H9 (cell line): ENCODE measurements around the gene ZCCHC13. TPM values are rescaled to one million over a fixed set of nuclear protein-coding genes. Genes with fewer than 3 reads are reported as not detected.
A peak's percentile ranks its signal among the peaks of the same experiment; 100 is the strongest.

Experiments
- DNase-seq: peaks from one replicate; pipeline ENCODE4 v3.0.0-alpha.2; 2017
- H2AFZ ChIP-seq: one replicate; pipeline ENCODE4 v1.6.1; 2013; ENCODE audit warnings: mild to moderate bottlenecking, low read length, control low read depth, moderate library complexity
- H2AK5ac ChIP-seq: 2 replicates; pipeline ENCODE4 v1.6.1; 2013; ENCODE audit warnings: low read length, control low read depth, mixed read lengths; ENCODE audit not compliant: insufficient read length
- H2BK120ac ChIP-seq: one replicate; pipeline ENCODE4 v1.6.1; 2013; ENCODE audit warnings: low read depth, mild to moderate bottlenecking, low read length, control low read depth, inconsistent platforms; ENCODE audit not compliant: poor library complexity, severe bottlenecking
- H2BK12ac ChIP-seq: 2 replicates; pipeline ENCODE4 v1.6.1; 2013; ENCODE audit warnings: low read length, control low read depth, mixed read lengths, low read depth; ENCODE audit not compliant: insufficient read length
- H2BK15ac ChIP-seq: 2 replicates; pipeline ENCODE4 v1.6.1; 2013; ENCODE audit warnings: low read depth, low read length, control low read depth
- H2BK20ac ChIP-seq: one replicate; pipeline ENCODE4 v1.6.1; 2013; ENCODE audit warnings: low read depth, mild to moderate bottlenecking, low read length, control low read depth, inconsistent platforms; ENCODE audit not compliant: poor library complexity, severe bottlenecking
- H2BK5ac ChIP-seq: 2 replicates; pipeline ENCODE4 v1.6.1; 2013; ENCODE audit warnings: low read length, control low read depth, mixed read lengths; ENCODE audit not compliant: insufficient read length
- H3K14ac ChIP-seq: 2 replicates; pipeline ENCODE4 v1.6.1; 2013; ENCODE audit warnings: low read length, control low read depth; ENCODE audit not compliant: insufficient read depth
- H3K18ac ChIP-seq: 2 replicates; pipeline ENCODE4 v1.6.1; 2013; ENCODE audit warnings: low read depth, mild to moderate bottlenecking, mixed read lengths, low read length, control low read depth; ENCODE audit not compliant: insufficient read length
- H3K23ac ChIP-seq: 2 replicates; pipeline ENCODE4 v1.6.1; 2013; ENCODE audit warnings: low read length, control low read depth, mixed read lengths, low read depth; ENCODE audit not compliant: insufficient read length
- H3K23me2 ChIP-seq: 2 replicates; pipeline ENCODE4 v1.6.1; 2013; ENCODE audit warnings: low read depth, mild to moderate bottlenecking, mixed read lengths, low read length, control low read depth; ENCODE audit not compliant: insufficient read length, poor library complexity, severe bottlenecking
- H3K27ac ChIP-seq: 2 replicates; pipeline ENCODE4 v1.5.1; 2013; ENCODE audit warnings: low read length, control low read depth, mixed read lengths, low read depth; ENCODE audit not compliant: insufficient read length
- H3K27me3 ChIP-seq: 2 replicates; pipeline ENCODE4 v1.6.1; 2013; ENCODE audit warnings: low read length, control low read depth, inconsistent platforms; ENCODE audit not compliant: insufficient read depth
- H3K4ac ChIP-seq: 2 replicates; pipeline ENCODE4 v1.6.1; 2013; ENCODE audit warnings: low read depth, mild to moderate bottlenecking, control low read depth, inconsistent platforms, low read length, moderate library complexity
- H3K4me1 ChIP-seq: 2 replicates; pipeline ENCODE4 v1.6.1; 2013; ENCODE audit warnings: low read length, control low read depth, inconsistent platforms; ENCODE audit not compliant: insufficient read depth
- H3K4me2 ChIP-seq: 2 replicates; pipeline ENCODE4 v1.6.1; 2013; ENCODE audit warnings: low read length, control low read depth, mixed read lengths; ENCODE audit not compliant: insufficient read length, insufficient read depth
- H3K56ac ChIP-seq: 2 replicates; pipeline ENCODE4 v1.6.1; 2013; ENCODE audit warnings: low read depth, mild to moderate bottlenecking, mixed read lengths, low read length, control low read depth; ENCODE audit not compliant: insufficient read length
- H3K79me1 ChIP-seq: 2 replicates; pipeline ENCODE4 v1.6.1; 2013; ENCODE audit warnings: low read depth, mild to moderate bottlenecking, moderate library complexity, low read length, control low read depth, inconsistent platforms; ENCODE audit not compliant: insufficient read depth, poor library complexity, severe bottlenecking
- H3K79me2 ChIP-seq: 2 replicates; pipeline ENCODE4 v1.6.1; 2013; ENCODE audit warnings: low read length, control low read depth, inconsistent platforms; ENCODE audit not compliant: insufficient read depth
- H3K9ac ChIP-seq: 2 replicates; pipeline ENCODE4 v1.6.1; 2013; ENCODE audit warnings: low read length, control low read depth, mixed read lengths; ENCODE audit not compliant: insufficient read length; ENCODE audit errors: extremely low read depth
- H3K9me3 ChIP-seq: one replicate; pipeline ENCODE4 v1.6.1; 2013; ENCODE audit warnings: low read depth, low read length, inconsistent platforms; ENCODE audit not compliant: control insufficient read depth
- H3T11ph ChIP-seq: one replicate; pipeline ENCODE4 v1.6.1; 2013; ENCODE audit warnings: mild to moderate bottlenecking, low read length, control low read depth, inconsistent platforms
- H4K20me1 ChIP-seq: one replicate; pipeline ENCODE4 v1.6.1; 2013; ENCODE audit not compliant: control insufficient read depth, insufficient read length, insufficient read depth
- H4K5ac ChIP-seq: 2 replicates; pipeline ENCODE4 v1.6.1; 2013; ENCODE audit warnings: low read depth, mild to moderate bottlenecking, mixed read lengths, low read length, control low read depth; ENCODE audit not compliant: insufficient read length
- H4K8ac ChIP-seq: replicated peaks from 2 replicates; pipeline ENCODE4 v1.6.1; 2013; ENCODE audit warnings: low read length, control low read depth, mixed read lengths, low read depth; ENCODE audit not compliant: insufficient read length
- H4K91ac ChIP-seq: 2 replicates; pipeline ENCODE4 v1.6.1; 2013; ENCODE audit warnings: low read depth, mild to moderate bottlenecking, moderate library complexity, mixed read lengths, low read length, control low read depth; ENCODE audit not compliant: insufficient read length
- H3K27ac Mint-ChIP-seq, 3 experiments: 2 replicates in 2 of 3; 3 replicates in 1 of 3; pipeline ENCODE4 v1.8.0; 2020 to 2021; ENCODE audit warnings: mixed read lengths in 3 of 3, mild to moderate bottlenecking in 1 of 3, moderate library complexity in 1 of 3
- H3K27me3 Mint-ChIP-seq: 2 replicates; pipeline ENCODE4 v1.8.0; 2021; ENCODE audit warnings: low read depth, mild to moderate bottlenecking, moderate library complexity, mixed read lengths
- H3K36me3 Mint-ChIP-seq, 3 experiments: 2 replicates in 2 of 3; 3 replicates in 1 of 3; pipeline ENCODE4 v1.8.0; 2020 to 2021; ENCODE audit warnings: low read depth in 3 of 3, mixed read lengths in 3 of 3; ENCODE audit not compliant: insufficient read depth in 1 of 3
- H3K4me1 Mint-ChIP-seq, 2 experiments: 2 replicates each; pipeline ENCODE4 v1.8.0; 2020; ENCODE audit warnings: mixed read lengths in 2 of 2
- H3K4me3 Mint-ChIP-seq, 2 experiments: 2 replicates in 1 of 2; 3 replicates in 1 of 2; pipeline ENCODE4 v1.8.0; 2020 to 2021; ENCODE audit warnings: mild to moderate bottlenecking in 2 of 2, mixed read lengths in 2 of 2, moderate library complexity in 1 of 2
- H3K9me3 Mint-ChIP-seq, 2 experiments: 2 replicates in 1 of 2; 3 replicates in 1 of 2; pipeline ENCODE4 v1.8.0; 2020; ENCODE audit warnings: mild to moderate bottlenecking in 2 of 2, mixed read lengths in 2 of 2, moderate library complexity in 1 of 2
- WGBS: extraction: QIAGEN DNeasy Blood & Tissue Kit; methylation state at CpG from one replicate; pipeline ENCODE4 v1.1.7; 2013; ENCODE audit warnings: missing lambda C conversion rate, low lambda C conversion rate, mixed read lengths; ENCODE audit not compliant: insufficient read length; ENCODE audit errors: extremely low coverage; 5-methylcytosine and 5-hydroxymethylcytosine counted together
- total RNA-seq: library from RNA; stranded (reverse); gene quantifications from 2 replicates; pipeline ENCODE4 v1.2.1, GENCODE V29; 2021
- TF ChIP-seq, protein P1 (sequence below): fragments of 200-600 bp; sonication (generic); conservative IDR thresholded peaks from 3 replicates; pipeline ENCODE4 v1.8.0; 2021; ENCODE audit warnings: antibody characterized with exemption, mild to moderate bottlenecking

ZCCHC13 gene
- total RNA-seq, 1 experiment from 2014 or later: not detected

DNA sequence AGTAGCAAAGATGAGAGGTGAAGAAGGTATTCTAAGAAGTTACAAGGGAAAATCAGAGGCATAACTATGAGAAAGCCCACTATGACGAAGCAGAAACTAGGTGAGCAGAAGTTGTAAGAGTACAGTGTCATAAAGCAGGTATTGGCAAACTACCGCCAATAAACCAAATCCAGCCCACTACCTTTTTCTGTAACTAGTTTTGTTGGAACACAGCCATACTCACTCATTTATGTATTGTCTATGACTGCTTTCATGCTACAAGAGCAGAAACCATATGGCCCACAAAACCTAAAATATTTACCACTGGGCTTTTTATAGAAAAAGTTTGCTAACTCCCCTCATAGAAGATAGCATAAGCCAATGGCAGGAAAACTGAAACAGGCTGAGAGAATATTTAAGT lies 31.8 kb upstream of the ZCCHC13 start:
- H2BK5ac ChIP-seq: no peak overlapping the region
- H3K18ac ChIP-seq: no peak overlapping the region
- no peak overlapping the region for H3K9ac ChIP-seq
- H2BK120ac ChIP-seq: no peak overlapping the region
- no peak overlapping the region for H2BK12ac ChIP-seq
- Mint-ChIP-seq H3K4me3 (no peak overlapping the region), H3K27ac (peak overlapping the region in 1 of 3 experiments; percentile 71; a peak in 2 of 7 replicates), H3K27me3 (no peaks in the 10 kb centered on the region), H3K36me3 (peaks cover 22 to 54% (median 38%) of the 10 kb centered on the region in 3 experiments; a peak in 6 of 7 replicates), H3K9me3 (no peaks in the 10 kb centered on the region), H3K4me1 (peaks cover 23 to 46% of the 10 kb centered on the region in 2 experiments)
- H3K79me1 ChIP-seq: peaks cover 2% of the 10 kb centered on the region
- no peaks in the 10 kb centered on the region for H4K20me1 ChIP-seq
- no peak overlapping the region for H2AK5ac ChIP-seq
- no peak overlapping the region for H3K14ac ChIP-seq
- TF ChIP-seq, protein P1, sequence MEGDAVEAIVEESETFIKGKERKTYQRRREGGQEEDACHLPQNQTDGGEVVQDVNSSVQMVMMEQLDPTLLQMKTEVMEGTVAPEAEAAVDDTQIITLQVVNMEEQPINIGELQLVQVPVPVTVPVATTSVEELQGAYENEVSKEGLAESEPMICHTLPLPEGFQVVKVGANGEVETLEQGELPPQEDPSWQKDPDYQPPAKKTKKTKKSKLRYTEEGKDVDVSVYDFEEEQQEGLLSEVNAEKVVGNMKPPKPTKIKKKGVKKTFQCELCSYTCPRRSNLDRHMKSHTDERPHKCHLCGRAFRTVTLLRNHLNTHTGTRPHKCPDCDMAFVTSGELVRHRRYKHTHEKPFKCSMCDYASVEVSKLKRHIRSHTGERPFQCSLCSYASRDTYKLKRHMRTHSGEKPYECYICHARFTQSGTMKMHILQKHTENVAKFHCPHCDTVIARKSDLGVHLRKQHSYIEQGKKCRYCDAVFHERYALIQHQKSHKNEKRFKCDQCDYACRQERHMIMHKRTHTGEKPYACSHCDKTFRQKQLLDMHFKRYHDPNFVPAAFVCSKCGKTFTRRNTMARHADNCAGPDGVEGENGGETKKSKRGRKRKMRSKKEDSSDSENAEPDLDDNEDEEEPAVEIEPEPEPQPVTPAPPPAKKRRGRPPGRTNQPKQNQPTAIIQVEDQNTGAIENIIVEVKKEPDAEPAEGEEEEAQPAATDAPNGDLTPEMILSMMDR: no peak
- no peak overlapping the region for H2AFZ ChIP-seq
- no peaks in the 10 kb centered on the region for H3K27me3 ChIP-seq
- H3K23ac ChIP-seq: no peak overlapping the region
- WGBS: no CpG with 5 or more reads among the region's 2 CpGs
- H2BK20ac ChIP-seq: no peak overlapping the region
- no peak overlapping the region for H4K8ac ChIP-seq
- DNase-seq: no peak
- H3K4me2 ChIP-seq: no peak overlapping the region
- no peak overlapping the region for H2BK15ac ChIP-seq
- H4K91ac ChIP-seq: no peak overlapping the region
- H3K4ac ChIP-seq: no peak overlapping the region
- no peak overlapping the region for H3K56ac ChIP-seq
- H3K27ac ChIP-seq: no peak overlapping the region
- H3K9me3 ChIP-seq: no peaks in the 10 kb centered on the region
- H3K4me1 ChIP-seq: peaks cover 3% of the 10 kb centered on the region; the same call in 1 of the 2 replicates
- H3T11ph ChIP-seq: no peak overlapping the region
- no peak overlapping the region for H4K5ac ChIP-seq
- H3K79me2 ChIP-seq: no peaks in the 10 kb centered on the region
- no peaks in the 10 kb centered on the region for H3K23me2 ChIP-seq
